Neural progenitor cell (in vitro differentiated cells): ENCODE data around the gene DDX31.

Experiments used
- EZH2 ChIP-seq: fragments of 200-600 bp; sonication (generic); IDR thresholded peaks from 2 replicates; pipeline ENCODE4 v1.6.1; 2017; ENCODE audit warnings: antibody characterized with exemption, mild to moderate bottlenecking, moderate library complexity
- EZH2phosphoT487 ChIP-seq: fragments of 200-600 bp; sonication (generic); IDR thresholded peaks from 2 replicates; pipeline ENCODE4 v1.6.1; 2017; ENCODE audit warnings: antibody characterized with exemption
- TF ChIP-seq, protein P1 (sequence below): fragments of 200-600 bp; sonication (generic); IDR thresholded peaks from 2 replicates; pipeline ENCODE4 v1.5.1; 2017; ENCODE audit warnings: antibody characterized with exemption, mild to moderate bottlenecking

DNA sequence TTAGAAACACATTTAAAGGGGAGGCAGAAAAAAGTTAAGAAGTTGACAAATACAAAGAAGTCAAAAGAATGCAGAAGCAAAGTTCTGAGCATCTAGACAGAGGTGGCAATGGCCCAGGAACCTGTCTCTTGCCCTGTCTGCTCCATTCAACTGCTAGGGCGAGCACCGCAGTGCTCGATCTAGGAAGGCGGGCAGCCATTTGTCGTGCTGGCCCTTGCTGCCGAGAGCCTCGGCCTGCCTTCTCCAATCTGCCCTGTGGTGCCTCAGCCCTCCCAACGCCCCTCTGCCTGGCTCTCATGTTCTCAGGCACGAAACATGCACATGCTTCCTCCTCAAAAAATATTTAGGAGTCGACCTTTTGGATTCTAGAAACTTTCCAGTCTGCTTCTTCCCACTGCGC lies 42.2 kb downstream of the DDX31 start:
- TF ChIP-seq, protein P1, sequence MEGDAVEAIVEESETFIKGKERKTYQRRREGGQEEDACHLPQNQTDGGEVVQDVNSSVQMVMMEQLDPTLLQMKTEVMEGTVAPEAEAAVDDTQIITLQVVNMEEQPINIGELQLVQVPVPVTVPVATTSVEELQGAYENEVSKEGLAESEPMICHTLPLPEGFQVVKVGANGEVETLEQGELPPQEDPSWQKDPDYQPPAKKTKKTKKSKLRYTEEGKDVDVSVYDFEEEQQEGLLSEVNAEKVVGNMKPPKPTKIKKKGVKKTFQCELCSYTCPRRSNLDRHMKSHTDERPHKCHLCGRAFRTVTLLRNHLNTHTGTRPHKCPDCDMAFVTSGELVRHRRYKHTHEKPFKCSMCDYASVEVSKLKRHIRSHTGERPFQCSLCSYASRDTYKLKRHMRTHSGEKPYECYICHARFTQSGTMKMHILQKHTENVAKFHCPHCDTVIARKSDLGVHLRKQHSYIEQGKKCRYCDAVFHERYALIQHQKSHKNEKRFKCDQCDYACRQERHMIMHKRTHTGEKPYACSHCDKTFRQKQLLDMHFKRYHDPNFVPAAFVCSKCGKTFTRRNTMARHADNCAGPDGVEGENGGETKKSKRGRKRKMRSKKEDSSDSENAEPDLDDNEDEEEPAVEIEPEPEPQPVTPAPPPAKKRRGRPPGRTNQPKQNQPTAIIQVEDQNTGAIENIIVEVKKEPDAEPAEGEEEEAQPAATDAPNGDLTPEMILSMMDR, result no peak
- TF ChIP-seq EZH2, result no peak
- no peak for TF ChIP-seq EZH2phosphoT487
